Hematopoietic multipotent progenitor cell (in vitro differentiated cells): Measurements from ENCODE around the gene TBL1XR1. TPM values are rescaled to one million over a fixed set of nuclear protein-coding genes. Genes with fewer than 3 reads are reported as not detected.
"Not testable (repeated sequence)": the region's sequence is repeated elsewhere in the genome, so short reads cannot be mapped to it uniquely, and the experiment has no call there.

ENCODE experiments used
- DNase-seq, 3 donors: peaks; one replicate each; pipeline ENCODE4 v3.0.0-alpha.2; 2011 to 2015; ENCODE audit warnings: low read depth in 2 of 3, low spot score in 2 of 3
- total RNA-seq: library from RNA; depleted of rRNA; stranded (reverse); fragments of >200 nt; gene quantifications from one replicate; pipeline ENCODE4 v1.2.3, GENCODE V29; 2012

Gene TBL1XR1
- total RNA-seq, 1 donor, result 81.6 TPM

DNA sequence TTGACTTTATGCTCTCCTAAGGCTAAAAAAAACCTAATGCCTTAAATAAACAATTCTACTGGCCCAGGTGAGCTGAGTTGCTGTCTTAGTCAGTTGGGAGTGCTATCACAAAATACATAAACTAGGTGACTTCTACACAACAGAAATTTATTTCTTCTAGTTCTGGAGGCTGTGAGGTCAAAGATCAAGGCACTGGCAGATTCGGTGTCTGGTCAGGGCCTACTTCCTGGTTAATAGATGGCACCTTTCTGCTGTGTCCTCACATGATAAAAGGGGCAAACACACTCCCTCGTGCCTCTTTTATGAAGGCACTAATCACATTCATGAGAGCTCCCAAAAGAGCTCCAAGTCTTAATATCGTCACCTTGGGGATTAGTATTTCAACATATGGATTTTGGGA lies 11.5 kb upstream of the TBL1XR1 start:
- no peak for DNase-seq

DNA sequence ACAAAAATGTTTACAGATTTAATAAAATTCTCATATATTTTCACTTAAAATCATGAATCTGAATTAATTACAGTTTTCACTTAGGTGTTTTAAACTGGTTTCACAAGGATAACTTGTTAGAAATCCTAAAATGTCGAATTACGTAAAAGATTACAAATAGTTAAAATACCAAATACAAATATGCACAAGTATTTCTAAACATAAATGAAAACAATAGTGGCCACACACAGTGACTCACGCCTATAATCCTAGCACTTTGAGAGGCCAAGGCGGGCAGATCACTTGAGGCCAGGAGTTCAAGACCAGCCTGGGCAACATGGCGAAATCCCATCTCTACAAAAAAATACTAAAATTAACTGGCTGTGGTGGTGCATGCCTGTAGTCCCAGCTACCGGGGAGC lies 10.9 kb upstream of the TBL1XR1 start:
- no peak for DNase-seq

DNA sequence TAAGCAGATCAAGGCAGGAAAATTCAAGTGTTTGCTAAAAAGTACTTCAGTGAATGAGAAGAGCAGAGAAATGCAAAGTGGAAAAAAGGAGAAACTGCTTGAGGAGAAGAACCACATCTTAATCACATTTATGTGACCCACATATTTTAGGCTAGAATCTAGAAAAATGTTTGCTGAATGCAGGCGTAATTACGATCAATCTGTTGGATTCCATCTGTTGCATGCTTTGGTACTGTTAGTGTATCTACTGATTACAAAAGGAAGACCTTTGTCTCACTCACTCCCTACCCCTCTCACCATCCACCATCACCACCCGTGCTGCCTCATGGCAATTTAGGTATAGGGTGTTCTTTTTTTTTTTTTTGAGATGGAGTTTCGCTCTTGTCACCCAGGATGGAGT lies 9.7 kb upstream of the TBL1XR1 start:
- no peak for DNase-seq

DNA sequence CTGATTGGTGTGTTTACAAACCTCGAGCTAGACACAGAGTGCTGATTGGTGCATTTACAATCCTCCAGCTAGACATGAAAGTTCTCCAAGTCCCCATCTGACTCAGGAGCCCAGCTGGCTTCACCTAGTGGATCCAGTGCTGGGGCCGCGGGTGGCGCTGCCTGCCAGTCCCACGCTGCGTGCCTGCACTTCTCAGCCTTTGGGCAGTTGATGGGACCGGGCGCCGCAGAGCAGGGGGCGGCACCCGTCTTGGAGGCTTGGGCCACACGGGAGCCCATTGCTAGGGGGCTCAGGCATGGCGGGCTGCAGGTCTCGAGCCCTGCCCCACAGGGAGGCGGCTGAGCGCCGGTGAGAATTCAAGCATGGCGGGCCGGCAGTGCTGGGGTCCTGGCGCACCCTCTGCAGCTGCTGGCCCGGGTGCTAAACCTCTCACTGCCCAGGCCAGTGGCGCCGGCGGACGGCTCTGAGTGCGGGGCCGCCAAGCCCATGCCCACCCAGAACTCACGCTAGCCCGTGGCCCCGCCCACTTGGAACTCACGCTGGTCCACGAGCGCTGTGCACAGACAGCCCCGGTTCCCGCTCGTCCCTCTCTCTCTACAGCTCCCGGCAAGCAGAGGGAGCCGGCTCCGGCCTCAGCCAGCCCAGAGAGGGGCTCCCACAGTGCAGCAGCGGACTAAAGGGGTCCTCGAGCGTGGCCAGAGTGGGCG lies 6.6 kb upstream of the TBL1XR1 start:
- no peak for DNase-seq

DNA sequence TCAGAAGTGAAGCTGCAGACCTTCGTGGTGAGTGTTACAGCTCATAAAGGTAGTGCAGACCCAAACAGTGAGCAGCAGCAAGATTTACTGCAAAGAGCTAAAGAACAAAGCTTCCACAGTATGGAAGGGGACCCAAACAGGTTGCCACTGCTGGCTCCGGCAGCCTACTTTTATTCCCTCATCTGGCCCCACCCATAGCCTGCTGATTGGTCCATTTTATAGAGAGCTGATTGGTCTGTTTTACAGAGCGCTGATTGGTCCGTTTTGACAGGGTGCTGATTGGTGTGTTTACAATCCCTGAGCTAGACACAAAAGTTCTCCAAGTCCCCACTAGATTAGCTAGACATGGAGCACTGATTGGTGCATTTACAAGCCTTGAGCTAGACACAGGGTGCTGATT lies 5.7 kb upstream of the TBL1XR1 start:
- DNase-seq, result not testable (repeated sequence)

DNA sequence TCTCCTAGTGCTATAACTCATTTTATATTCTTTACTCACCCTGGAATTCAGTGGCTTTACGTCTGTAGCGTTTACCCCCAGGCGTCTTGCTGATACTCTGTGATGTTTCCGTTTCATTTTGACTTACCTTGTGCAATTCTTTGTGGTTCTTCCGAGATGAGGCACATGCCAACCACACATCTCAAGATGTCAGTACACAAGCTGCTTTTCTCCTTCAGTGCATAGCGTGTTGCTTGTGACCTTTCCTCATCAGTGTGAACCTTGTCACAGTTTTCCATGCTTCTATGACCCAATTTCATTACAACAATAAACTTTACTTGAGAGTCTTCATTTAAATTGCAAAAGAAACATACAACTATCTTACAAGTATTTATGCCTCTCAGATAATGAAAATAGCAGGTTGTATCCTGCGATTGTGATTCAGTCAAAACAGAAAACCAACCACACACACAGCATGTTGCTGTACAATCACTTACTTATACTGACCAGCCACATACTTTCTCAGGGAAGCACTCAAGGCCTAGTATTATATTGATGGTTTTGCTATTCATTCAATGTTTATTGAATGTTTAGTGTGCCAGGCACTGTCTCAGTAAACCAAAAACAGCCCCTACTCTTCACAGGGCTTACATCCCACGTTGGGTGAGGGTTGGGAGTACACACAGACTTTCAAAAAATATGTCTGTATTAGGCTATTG lies 4.6 kb upstream of the TBL1XR1 start:
- peak in 2 of 3 donors; percentile 47 to 61 for DNase-seq

DNA sequence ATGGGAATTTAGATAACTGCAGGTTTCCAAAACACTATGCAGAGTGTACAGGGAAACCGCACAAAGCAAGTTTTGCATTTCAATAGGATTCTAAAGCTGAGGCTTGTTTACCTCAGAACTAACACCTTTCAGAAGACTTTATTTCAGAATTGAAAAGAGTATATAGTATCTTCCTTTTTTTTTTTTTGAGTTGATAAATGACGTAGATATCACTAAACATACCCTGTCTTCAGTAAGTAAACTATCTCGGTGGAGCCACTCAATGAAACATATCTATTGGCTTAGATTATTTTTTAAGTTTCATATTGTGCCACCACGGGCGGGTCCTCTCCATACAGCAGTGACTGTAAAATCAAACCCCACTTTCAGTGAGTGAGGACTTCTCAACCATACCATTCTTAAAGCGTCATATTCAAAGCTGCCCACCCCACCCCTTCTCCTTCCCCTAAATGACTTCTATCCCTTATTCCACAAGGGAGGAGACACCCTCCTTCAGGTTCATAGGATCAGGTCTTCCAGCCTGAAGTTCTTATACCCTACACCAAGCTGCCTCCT lies 2.0 kb upstream of the TBL1XR1 start:
- DNase-seq, result no peak

DNA sequence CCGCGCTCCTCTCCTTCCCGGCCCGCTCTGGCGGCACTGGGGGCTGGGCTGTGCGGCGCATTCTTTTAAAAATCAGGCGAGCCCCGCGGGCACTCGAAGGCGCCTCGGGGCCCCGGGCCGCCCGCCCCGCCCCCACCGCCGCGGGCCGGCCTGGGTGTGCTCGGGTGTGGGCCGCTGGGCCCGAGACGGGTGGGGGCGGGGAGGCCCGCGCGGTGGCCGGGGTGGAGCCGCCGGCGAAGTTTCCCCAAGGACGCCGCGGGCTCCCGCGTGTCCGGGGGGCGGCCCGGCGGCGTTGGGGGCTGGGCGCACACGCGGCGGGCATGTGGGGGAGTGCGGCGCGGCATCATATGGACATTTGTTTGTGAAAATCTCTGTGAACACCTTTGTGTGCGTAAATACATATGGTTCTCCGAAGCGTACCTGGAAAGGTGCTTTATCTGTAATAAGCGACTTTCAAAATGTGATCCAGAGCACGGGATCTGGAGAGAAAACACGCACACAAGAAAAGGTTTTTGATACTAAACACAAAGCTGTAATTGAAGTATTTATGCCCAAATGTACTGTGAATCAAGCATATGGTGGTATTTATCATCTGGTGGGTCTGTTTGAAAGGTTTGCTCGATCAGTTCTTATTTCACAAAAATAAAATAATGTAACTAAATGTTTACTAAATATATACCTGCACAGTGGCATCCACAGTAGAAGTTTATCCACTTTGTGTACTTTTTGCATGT lies 612 bp upstream of the TBL1XR1 start:
- DNase-seq, result peak in 2 of 3 donors; percentile 33 to 73

DNA sequence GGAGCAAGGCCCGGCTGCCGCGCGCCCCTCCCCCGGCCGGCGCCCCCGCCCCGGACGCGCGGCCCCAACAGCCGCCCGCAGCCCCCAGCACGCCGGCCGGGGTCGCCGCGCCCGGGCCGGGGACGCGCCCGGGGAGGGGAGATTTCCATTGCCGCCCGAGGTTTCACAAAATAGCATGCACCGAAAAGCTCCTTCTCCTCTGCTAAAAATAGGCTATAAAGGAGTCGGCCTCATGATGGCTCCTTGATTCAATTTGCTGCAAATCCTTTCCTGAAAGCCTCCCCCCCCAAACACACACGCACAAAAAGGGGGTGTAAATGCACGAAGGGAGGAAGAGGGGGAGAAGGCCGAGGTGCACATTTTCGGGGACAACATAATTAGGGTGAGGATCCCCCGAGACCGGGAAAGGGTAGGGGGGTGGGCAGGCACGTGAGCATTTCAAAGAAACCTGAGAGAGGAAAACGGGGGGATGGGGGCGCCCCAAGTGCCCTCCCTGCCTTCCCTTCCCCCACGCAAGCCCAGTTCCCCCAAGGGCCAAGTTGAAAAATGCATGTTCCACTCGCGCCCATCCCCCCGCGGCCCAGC lies 734 bp downstream of the TBL1XR1 start:
- DNase-seq, result peak; percentile 31 to 77 (median 61)

DNA sequence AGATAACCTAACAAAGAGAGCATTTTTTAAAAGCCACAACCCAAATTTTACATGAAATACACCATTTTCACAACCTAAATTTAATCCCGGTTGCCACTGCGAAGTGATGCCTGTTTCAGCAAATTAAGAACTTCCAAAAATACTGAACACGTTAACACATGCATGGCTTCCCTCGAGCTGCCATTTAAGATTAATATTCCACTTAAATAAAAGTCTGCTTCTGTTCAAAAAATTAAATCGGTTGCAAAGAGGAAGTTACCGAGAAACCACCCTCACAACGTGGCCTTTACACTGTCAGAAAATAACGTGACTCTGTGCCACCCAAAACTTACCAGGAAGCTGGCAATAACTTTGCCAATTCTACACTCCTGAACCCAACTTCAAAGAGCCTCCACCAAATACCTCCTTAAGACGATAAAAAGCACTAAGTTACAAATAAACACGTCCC lies 1.2 kb downstream of the TBL1XR1 start:
- peak in 2 of 3 donors; percentile 67 to 86 for DNase-seq

DNA sequence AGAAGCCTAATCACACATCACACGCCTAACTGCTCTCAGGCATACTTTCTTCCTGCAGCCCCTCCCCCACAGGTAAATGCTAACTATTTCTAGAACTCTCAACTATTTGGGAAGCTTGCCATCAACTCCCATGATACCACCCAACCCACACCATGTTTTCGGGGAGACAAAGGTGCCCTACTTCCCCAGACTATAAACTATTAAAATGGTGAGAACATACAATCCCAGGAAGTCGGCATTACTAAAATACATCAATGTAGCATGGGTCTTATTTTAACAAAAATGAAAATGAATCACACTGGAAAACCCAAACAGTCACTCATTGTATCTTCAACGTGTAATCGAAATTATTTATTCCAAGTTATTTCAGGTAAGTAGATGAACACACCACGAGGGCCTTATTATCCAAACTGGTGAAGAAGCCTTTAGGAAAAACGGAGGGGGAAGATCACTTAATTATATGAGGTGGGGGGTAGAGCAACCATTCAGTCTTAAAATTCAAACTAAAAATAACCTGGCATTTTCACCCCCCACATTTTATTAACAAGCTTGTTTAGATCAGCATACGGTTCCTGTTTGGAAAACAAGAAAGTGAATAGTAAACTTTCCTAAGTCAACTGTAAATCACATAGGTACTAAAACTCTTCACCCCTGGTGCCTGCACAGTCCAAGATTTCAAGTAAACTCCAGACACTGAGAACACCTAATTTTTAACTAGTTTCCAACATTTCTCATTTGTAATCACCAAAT lies 1.9 kb downstream of the TBL1XR1 start:
- peak in 1 of 3 donors; percentile 33 for DNase-seq

DNA sequence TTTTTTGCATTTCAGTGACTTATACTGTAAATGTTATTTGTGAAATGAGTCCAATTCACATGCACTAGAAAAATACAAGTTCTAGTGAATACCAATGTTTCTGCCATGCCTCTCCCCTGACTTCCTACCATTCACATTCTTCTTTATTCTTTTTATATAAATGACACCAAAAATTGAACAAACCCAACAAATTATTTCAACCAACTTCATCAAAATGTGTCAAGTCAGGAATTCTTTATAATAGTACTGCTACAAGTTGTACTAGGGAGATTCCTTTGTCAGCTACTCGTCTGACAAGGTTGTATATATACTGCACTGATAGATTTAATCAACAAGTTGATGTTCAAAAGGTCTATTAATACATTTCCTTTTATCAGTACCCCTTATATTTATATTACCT lies 3.0 kb downstream of the TBL1XR1 start:
- no peak for DNase-seq

DNA sequence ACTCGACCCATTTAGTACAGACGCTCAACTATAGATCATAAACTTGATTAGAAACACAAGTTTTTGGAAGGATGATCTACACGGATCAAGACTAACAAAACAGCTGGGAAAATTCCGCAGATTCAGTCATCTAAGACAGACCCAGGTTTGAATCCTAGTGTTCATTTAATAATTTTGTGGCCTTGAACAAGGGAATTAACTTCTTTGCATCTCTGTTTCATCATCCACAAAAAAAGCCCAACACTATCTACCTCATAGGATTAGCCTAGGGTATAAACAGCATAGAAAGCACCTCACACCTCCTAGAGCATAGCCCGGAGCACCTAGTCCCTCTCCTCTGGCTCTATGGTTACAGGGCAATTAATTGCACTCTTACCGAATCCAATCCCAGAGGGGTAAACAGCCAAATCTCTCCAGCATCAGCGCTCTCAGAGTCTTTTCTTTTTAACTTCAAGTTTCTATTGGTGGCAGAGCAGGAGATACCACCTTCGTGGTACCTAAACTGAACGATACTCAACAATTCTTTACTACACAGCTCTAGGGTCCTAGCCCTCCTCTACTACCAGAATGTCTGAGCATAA lies 3.5 kb downstream of the TBL1XR1 start:
- DNase-seq, result no peak

DNA sequence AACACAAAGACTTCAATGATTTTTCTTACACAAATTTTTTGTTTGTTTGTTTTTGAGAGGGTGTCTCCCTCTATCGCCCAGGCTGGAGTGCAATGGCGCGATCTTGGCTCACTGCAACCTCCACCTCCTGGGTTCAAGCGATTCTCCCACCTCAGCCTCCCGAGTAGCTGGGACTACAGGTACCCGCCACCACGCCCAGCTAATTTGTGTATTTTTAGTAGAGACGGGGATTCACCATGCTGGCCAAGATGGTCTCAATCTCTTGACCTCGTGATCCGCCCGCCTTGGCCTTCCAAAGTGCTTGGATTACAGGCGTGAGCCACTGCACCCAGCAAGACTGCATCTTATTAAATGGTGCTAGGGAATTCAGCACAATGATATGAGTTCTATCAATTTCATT lies 4.0 kb downstream of the TBL1XR1 start:
- not testable (repeated sequence) for DNase-seq

DNA sequence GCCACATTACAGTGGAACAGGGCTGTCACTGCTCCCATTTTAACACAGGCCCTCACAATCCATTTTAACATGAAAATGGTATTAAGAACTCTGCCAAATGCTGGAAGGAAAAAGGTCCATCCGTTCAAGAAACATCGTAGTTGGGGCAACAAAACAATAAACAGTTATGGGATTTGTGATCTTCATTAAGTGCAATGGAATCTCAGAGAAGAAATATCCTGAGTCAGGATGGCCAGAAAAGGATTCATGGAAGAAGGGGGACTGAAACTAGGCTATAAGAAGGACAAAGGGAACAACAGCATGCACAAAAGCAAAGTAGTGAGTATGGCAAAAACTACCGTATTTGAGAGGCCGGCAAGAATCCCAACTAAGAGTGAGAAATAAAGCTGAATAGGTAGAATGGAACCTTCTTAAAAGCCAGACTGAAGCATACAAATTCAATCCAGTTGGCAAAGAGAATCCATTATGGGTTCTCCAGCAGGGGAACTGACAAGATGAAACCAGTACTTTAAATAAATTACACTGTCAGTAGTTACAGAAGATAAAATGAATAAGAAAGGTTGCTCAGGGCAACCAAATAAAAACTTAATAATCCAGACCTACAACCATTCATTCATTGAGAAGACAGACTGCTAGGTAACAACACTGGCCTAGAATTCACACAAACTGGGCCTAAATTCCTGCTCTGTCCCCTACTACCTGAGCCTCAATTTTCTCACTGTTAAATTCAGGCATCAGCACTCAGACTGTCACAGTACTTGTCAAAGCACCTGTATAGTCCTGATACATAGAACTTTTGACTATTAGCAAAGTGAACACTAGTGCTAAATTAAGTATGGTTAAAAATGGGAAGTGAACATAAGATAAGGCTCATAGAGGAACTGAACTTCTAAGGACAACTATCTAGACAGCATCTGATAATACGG lies 6.3 kb downstream of the TBL1XR1 start:
- DNase-seq, result peak in 1 of 3 donors; percentile 41

DNA sequence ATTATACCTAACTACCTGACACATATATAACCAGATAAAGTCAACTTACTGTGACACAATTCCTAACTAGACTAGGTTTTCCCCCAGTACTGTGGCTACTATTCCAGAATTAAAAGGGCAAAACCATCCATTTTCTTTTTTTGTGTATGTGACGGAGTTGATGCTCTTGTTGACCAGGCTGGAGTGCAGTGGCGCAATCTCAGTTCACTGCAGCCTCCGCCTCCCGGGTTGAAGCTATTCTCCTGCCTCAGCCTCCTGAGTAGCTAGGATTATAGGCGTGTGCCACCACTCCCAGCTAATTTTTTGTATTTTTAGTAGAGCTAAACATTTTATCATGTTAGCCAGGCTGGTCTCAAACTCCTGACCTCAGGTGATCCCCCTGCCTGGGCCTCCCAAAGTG lies 7.1 kb downstream of the TBL1XR1 start:
- not testable (repeated sequence) for DNase-seq

DNA sequence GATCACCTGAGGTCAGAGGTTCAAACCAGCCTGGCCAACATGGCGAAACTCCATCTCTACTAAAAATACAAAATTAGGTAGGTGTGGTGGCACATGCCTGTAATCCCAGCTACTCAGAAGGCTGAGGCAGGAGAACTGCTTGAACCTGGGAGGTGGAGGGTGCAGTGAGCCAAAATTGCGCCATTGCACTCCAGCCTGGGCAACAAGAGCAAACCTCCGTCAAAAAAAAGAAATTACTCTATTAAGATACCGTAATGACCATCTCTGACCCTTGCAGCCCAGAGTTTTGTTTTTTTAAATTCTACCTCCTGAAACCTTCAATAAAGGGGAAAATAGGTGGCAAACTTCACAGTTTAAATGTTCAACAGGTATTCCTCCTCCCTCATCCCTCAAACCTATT lies 9.0 kb downstream of the TBL1XR1 start:
- not testable (repeated sequence) for DNase-seq

DNA sequence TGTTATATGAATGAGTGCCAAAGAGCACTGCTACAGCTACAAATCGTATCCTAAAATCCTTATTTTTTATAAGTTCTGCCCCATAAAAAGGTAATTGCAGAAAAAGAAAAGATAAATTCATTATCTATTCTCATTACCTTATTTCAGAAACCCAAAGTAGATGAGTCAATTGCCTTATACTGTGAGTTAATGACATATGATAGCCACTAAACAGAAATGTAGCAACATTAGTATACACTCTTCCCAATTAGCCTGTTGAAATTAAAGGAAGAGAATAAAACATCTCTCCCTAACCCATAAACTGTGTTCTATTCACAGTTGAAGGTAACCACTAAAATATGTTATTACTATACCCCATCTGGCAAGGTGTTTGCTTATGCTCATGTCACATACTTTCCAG lies 11.0 kb downstream of the TBL1XR1 start:
- DNase-seq, result no peak
